ENCODE results near the gene WDR77. TPM values are rescaled to one million over a fixed set of nuclear protein-coding genes. Genes with fewer than 3 reads are reported as not detected.

WDR77 gene
- 10 to 100 TPM; 17.4 to 50.8 (median 30.5) TPM for total RNA-seq

GRCh38 chr1:111448918-111449702, at the start of gene WDR77, which contains the start of gene ATP5PB:
Gene WDR77, minus strand, starts transcription at chr1:111449256. Its CDS starts 87 bp downstream, at chr1:111449169.
Gene ATP5PB, plus strand, starts transcription at chr1:111449464. Its CDS starts 78 bp downstream, at chr1:111449542.
- Histone ChIP-seq H3K4me1 (replicated peaks in 1 of 2) (peaks cover 14 to 16% of the 10 kb centered on the region in 2 donors), H3K4me3 (peak within 1 kb of the TSS; percentile 80 to 94 (median 89)), H3K27ac (peak within 1 kb of the TSS; percentile 80 to 93)
- WGBS, 10 experiments: 0 to 5% (median 0%) methylated on average over 4 to 32 of the region's 54 CpGs; no CpG with 5 or more reads in 5 of the 10 experiments
- ATAC-seq (replicated peaks in 6 of 8): peak; percentile 89 to 98 (median 94)
- in situ Hi-C loops (cut with MboI; ENCODE audit: low pct_unique_long_range_greater_than_20kb in 2 of 9, low sequenced_read_pairs in 9 of 9, unreplicated experiment in 9 of 9): no loop called here

GRCh38 chr1:111497592-111497991, 48.5 kb upstream of the WDR77 start:
- WGBS, 10 experiments: 44 to 84% (median 67%) methylated on average over 2 to 5 of the region's 5 CpGs; no CpG with 5 or more reads in 1 of the 10 experiments
- no peak overlapping the region for H3K4me3 ChIP-seq
- no peaks in the 10 kb centered on the region for H3K4me1 ChIP-seq (replicated peaks in 1 of 2)
- no peak overlapping the region for H3K27ac ChIP-seq
- ATAC-seq (replicated peaks in 6 of 8): no peak
- in situ Hi-C loops (cut with MboI; ENCODE audit: low pct_unique_long_range_greater_than_20kb in 2 of 9, low sequenced_read_pairs in 9 of 9, unreplicated experiment in 9 of 9): loop anchor here in 3 of 9 experiments (25.0 kb wide), 2 partner anchors 240 to 265 kb away; partner anchors contain the start of genes DDX20 (in 2 of the 3) and INKA2 (in 1 of the 3)

- Histone ChIP-seq H3K27ac (no peak overlapping the region), H3K4me3 (no peak overlapping the region), H3K4me1 (replicated peaks in 1 of 2) (no peaks in the 10 kb centered on the region)
- 17 to 100% (median 78%) methylated on average over 1 to 4 of the region's 4 CpGs for WGBS, 10 experiments
- no peak for ATAC-seq (replicated peaks in 6 of 8)
- in situ Hi-C loops (cut with MboI; ENCODE audit: low pct_unique_long_range_greater_than_20kb in 2 of 9, low sequenced_read_pairs in 9 of 9, unreplicated experiment in 9 of 9): loop anchor here in 3 of 9 experiments (25.0 kb wide), 2 partner anchors 241 to 266 kb away; partner anchors contain the start of genes DDX20 (in 2 of the 3) and INKA2 (in 1 of the 3)
These were observed 47.3 kb upstream of the WDR77 start for GRCh38 chr1:111496398-111496797.

- H3K27ac ChIP-seq: no peak overlapping the region
- no peaks in the 10 kb centered on the region for H3K4me1 ChIP-seq (replicated peaks in 1 of 2)
- no peak for ATAC-seq (replicated peaks in 6 of 8)
- H3K4me3 ChIP-seq: no peak overlapping the region
- WGBS, 10 experiments: 80 to 100% (median 83%) methylated on average over 1 to 4 of the region's 7 CpGs; no CpG with 5 or more reads in 6 of the 10 experiments
- in situ Hi-C loops (cut with MboI; ENCODE audit: low pct_unique_long_range_greater_than_20kb in 2 of 9, low sequenced_read_pairs in 9 of 9, unreplicated experiment in 9 of 9): loop anchor here in 3 of 9 experiments (25.0 kb wide), 2 partner anchors 246 to 271 kb away; partner anchors contain the start of genes DDX20 (in 2 of the 3) and INKA2 (in 1 of the 3)
These were observed 42.0 kb upstream of the WDR77 start for GRCh38 chr1:111491070-111491469.

- WGBS, 10 experiments: 20 to 100% (median 75%) methylated on average over 1 to 4 of the region's 4 CpGs
- Histone ChIP-seq H3K27ac (no peak overlapping the region), H3K4me3 (no peak overlapping the region), H3K4me1 (replicated peaks in 1 of 2) (no peaks in the 10 kb centered on the region)
- ATAC-seq (replicated peaks in 6 of 8): no peak
- in situ Hi-C loops (cut with MboI; ENCODE audit: low pct_unique_long_range_greater_than_20kb in 2 of 9, low sequenced_read_pairs in 9 of 9, unreplicated experiment in 9 of 9): loop anchor here in 3 of 9 experiments (25.0 kb wide), 2 partner anchors 247 to 272 kb away; partner anchors contain the start of genes DDX20 (in 2 of the 3) and INKA2 (in 1 of the 3)
These were observed 41.2 kb upstream of the WDR77 start for GRCh38 chr1:111490220-111490619.

- in situ Hi-C loops (cut with MboI; ENCODE audit: low pct_unique_long_range_greater_than_20kb in 2 of 9, low sequenced_read_pairs in 9 of 9, unreplicated experiment in 9 of 9): loop anchor here in 4 of 9 experiments (10.0 to 25.0 kb wide), 3 partner anchors 248 to 273 kb away; partner anchors contain the start of genes DDX20 (in 3 of the 4) and INKA2 (in 1 of the 4)
- Histone ChIP-seq H3K27ac (no peak overlapping the region), H3K4me1 (replicated peaks in 1 of 2) (no peaks in the 10 kb centered on the region), H3K4me3 (no peak overlapping the region)
- ATAC-seq (replicated peaks in 6 of 8): no peak
- 52 to 100% (median 84%) methylated on average over 1 to 3 of the region's 4 CpGs; no CpG with 5 or more reads in 3 of the 10 experiments for WGBS, 10 experiments
These were observed 40.5 kb upstream of the WDR77 start for GRCh38 chr1:111489604-111490003.

- no peaks in the 10 kb centered on the region for H3K4me1 ChIP-seq (replicated peaks in 1 of 2)
- H3K27ac ChIP-seq: no peak overlapping the region
- WGBS, 10 experiments: 40 to 100% (median 88%) methylated on average over 1 to 7 of the region's 9 CpGs; no CpG with 5 or more reads in 1 of the 10 experiments
- ATAC-seq (replicated peaks in 6 of 8): no peak
- in situ Hi-C loops (cut with MboI; ENCODE audit: low pct_unique_long_range_greater_than_20kb in 2 of 9, low sequenced_read_pairs in 9 of 9, unreplicated experiment in 9 of 9): loop anchor here in 4 of 9 experiments (10.0 to 25.0 kb wide), 3 partner anchors 249 to 274 kb away; partner anchors contain the start of genes DDX20 (in 3 of the 4) and INKA2 (in 1 of the 4)
- no peak overlapping the region for H3K4me3 ChIP-seq
These were observed 39.6 kb upstream of the WDR77 start for GRCh38 chr1:111488669-111489068.

GRCh38 chr1:111487133-111487532, 38.1 kb upstream of the WDR77 start:
- in situ Hi-C loops (cut with MboI; ENCODE audit: low pct_unique_long_range_greater_than_20kb in 2 of 9, low sequenced_read_pairs in 9 of 9, unreplicated experiment in 9 of 9): loop anchor here in 4 of 9 experiments (10.0 to 25.0 kb wide), 3 partner anchors 250 to 275 kb away; partner anchors contain the start of genes DDX20 (in 3 of the 4) and INKA2 (in 1 of the 4)
- 55 to 90% (median 72%) methylated on average over 2 to 6 of the region's 6 CpGs; no CpG with 5 or more reads in 2 of the 10 experiments for WGBS, 10 experiments
- ATAC-seq (replicated peaks in 6 of 8): peak in 1 of 8 experiments; percentile 71
- no peaks in the 10 kb centered on the region for H3K4me1 ChIP-seq (replicated peaks in 1 of 2)
- no peak overlapping the region for H3K27ac ChIP-seq
- H3K4me3 ChIP-seq: no peak overlapping the region

GRCh38 chr1:111486431-111486830, 37.4 kb upstream of the WDR77 start:
- ATAC-seq (replicated peaks in 6 of 8): no peak
- no peaks in the 10 kb centered on the region for H3K4me1 ChIP-seq (replicated peaks in 1 of 2)
- no peak overlapping the region for H3K4me3 ChIP-seq
- no peak overlapping the region for H3K27ac ChIP-seq
- 20 to 100% (median 93%) methylated on average over 1 to 6 of the region's 7 CpGs; no CpG with 5 or more reads in 5 of the 10 experiments for WGBS, 10 experiments
- in situ Hi-C loops (cut with MboI; ENCODE audit: low pct_unique_long_range_greater_than_20kb in 2 of 9, low sequenced_read_pairs in 9 of 9, unreplicated experiment in 9 of 9): loop anchor here in 4 of 9 experiments (10.0 to 25.0 kb wide), 3 partner anchors 251 to 276 kb away; partner anchors contain the start of genes DDX20 (in 3 of the 4) and INKA2 (in 1 of the 4)

- Histone ChIP-seq H3K4me3 (no peak overlapping the region), H3K4me1 (replicated peaks in 1 of 2) (no peaks in the 10 kb centered on the region), H3K27ac (no peak overlapping the region)
- in situ Hi-C loops (cut with MboI; ENCODE audit: low pct_unique_long_range_greater_than_20kb in 2 of 9, low sequenced_read_pairs in 9 of 9, unreplicated experiment in 9 of 9): loop anchor here in 4 of 9 experiments (10.0 to 25.0 kb wide), 3 partner anchors 253 to 278 kb away; partner anchors contain the start of genes DDX20 (in 3 of the 4) and INKA2 (in 1 of the 4)
- peak in 4 of 8 experiments; percentile 24 to 74 (median 54) for ATAC-seq (replicated peaks in 6 of 8)
These were observed 35.5 kb upstream of the WDR77 start for GRCh38 chr1:111484391-111485026.

- ATAC-seq (replicated peaks in 6 of 8): no peak
- H3K4me1 ChIP-seq (replicated peaks in 1 of 2): no peaks in the 10 kb centered on the region
- in situ Hi-C loops (cut with MboI; ENCODE audit: low pct_unique_long_range_greater_than_20kb in 2 of 9, low sequenced_read_pairs in 9 of 9, unreplicated experiment in 9 of 9): loop anchor here in 4 of 9 experiments (10.0 to 25.0 kb wide), 3 partner anchors 253 to 278 kb away; partner anchors contain the start of genes DDX20 (in 3 of the 4) and INKA2 (in 1 of the 4)
- H3K27ac ChIP-seq: no peak overlapping the region
- WGBS, 10 experiments: 47 to 100% (median 79%) methylated on average over 1 to 2 of the region's 2 CpGs; no CpG with 5 or more reads in 3 of the 10 experiments
- no peak overlapping the region for H3K4me3 ChIP-seq
These were observed 34.8 kb upstream of the WDR77 start for GRCh38 chr1:111483876-111484275.

- Histone ChIP-seq H3K4me3 (no peak overlapping the region), H3K27ac (no peak overlapping the region), H3K4me1 (replicated peaks in 1 of 2) (no peaks in the 10 kb centered on the region)
- in situ Hi-C loops (cut with MboI; ENCODE audit: low pct_unique_long_range_greater_than_20kb in 2 of 9, low sequenced_read_pairs in 9 of 9, unreplicated experiment in 9 of 9): loop anchor here in 4 of 9 experiments (10.0 to 25.0 kb wide), 3 partner anchors 254 to 279 kb away; partner anchors contain the start of genes DDX20 (in 3 of the 4) and INKA2 (in 1 of the 4)
- no peak for ATAC-seq (replicated peaks in 6 of 8)
- WGBS, 10 experiments: 0 to 87% (median 57%) methylated on average over 1 to 3 of the region's 3 CpGs
These were observed 34.1 kb upstream of the WDR77 start for GRCh38 chr1:111483166-111483565.

All from motor neuron (in vitro differentiated cells).